Hepatocyte (in vitro differentiated cells): ENCODE measurements around the gene APBB2. TPM values are rescaled to one million over a fixed set of nuclear protein-coding genes. Genes with fewer than 3 reads are reported as not detected.

Source experiments
- DNase-seq: peaks from one replicate; pipeline ENCODE4 v3.0.0-alpha.2; 2016; ENCODE audit warnings: low spot score
- H2AFZ ChIP-seq: fragments of 200-600 bp; sonication (generic); 2 replicates; pipeline ENCODE4 v1.6.0; 2016; ENCODE audit warnings: antibody characterized with exemption, mild to moderate bottlenecking
- H3K27ac ChIP-seq: fragments of 200-600 bp; sonication (generic); 2 replicates; pipeline ENCODE4 v1.5.1; 2016; ENCODE audit warnings: mild to moderate bottlenecking
- H3K27me3 ChIP-seq: fragments of 200-600 bp; sonication (generic); 2 replicates; pipeline ENCODE4 v1.6.1; 2016
- H3K36me3 ChIP-seq: fragments of 200-600 bp; sonication (generic); replicated peaks from 2 replicates; pipeline ENCODE4 v1.5.1; 2016; ENCODE audit warnings: low read depth; ENCODE audit not compliant: insufficient read depth
- H3K4me1 ChIP-seq: fragments of 200-600 bp; sonication (generic); 2 replicates; pipeline ENCODE4 v1.5.1; 2016; ENCODE audit warnings: mild to moderate bottlenecking, moderate library complexity; ENCODE audit not compliant: insufficient read depth
- H3K4me2 ChIP-seq: fragments of 200-600 bp; sonication (generic); 2 replicates; pipeline ENCODE4 v1.6.0; 2016
- H3K4me3 ChIP-seq: fragments of 200-600 bp; sonication (generic); 2 replicates; pipeline ENCODE4 v1.5.1; 2016; ENCODE audit warnings: mild to moderate bottlenecking
- H3K79me2 ChIP-seq: fragments of 200-600 bp; sonication (generic); 2 replicates; pipeline ENCODE4 v1.6.0; 2017; ENCODE audit warnings: mild to moderate bottlenecking
- H3K9me2 ChIP-seq: fragments of 200-600 bp; sonication (generic); replicated peaks from 2 replicates; pipeline ENCODE4 v1.6.0; 2017; ENCODE audit warnings: mild to moderate bottlenecking; ENCODE audit not compliant: insufficient read depth
- H3K9me3 ChIP-seq: fragments of 200-600 bp; sonication (generic); 2 replicates; pipeline ENCODE4 v1.5.1; 2016; ENCODE audit warnings: low read depth, mild to moderate bottlenecking
- H4K20me1 ChIP-seq: fragments of 200-600 bp; sonication (generic); 2 replicates; pipeline ENCODE4 v1.6.0; 2016; ENCODE audit warnings: mild to moderate bottlenecking; ENCODE audit not compliant: insufficient read depth, poor library complexity, severe bottlenecking
- EZH2 ChIP-seq: fragments of 200-600 bp; sonication (generic); IDR thresholded peaks from 2 replicates; pipeline ENCODE4 v1.6.1; 2016; ENCODE audit warnings: antibody characterized with exemption, mild to moderate bottlenecking, borderline replicate concordance
- EZH2phosphoT487 ChIP-seq: fragments of 200-600 bp; sonication (generic); IDR thresholded peaks from one replicate; pipeline ENCODE4 v1.6.1; 2018; ENCODE audit warnings: antibody characterized with exemption, mild to moderate bottlenecking, low read depth, moderate library complexity; ENCODE audit not compliant: unreplicated experiment, severe bottlenecking
- WGBS: methylation state at CpG from one replicate; pipeline ENCODE4 v1.1.6; 2016; ENCODE audit warnings: low lambda C conversion rate; ENCODE audit errors: missing lambda C conversion rate; 5-methylcytosine and 5-hydroxymethylcytosine counted together
- polyA plus RNA-seq: library from polyadenylated mRNA; unstranded; fragments of >200 nt; fragmentation: Nextera tagmentation; extraction: Ambion mirVana; gene quantifications from 2 replicates; pipeline ENCODE4 v1.2.1, GENCODE V29; 2016
- total RNA-seq: library from RNA; depleted of rRNA; stranded (reverse); fragments of >200 nt; gene quantifications from 2 replicates; pipeline ENCODE4 v1.2.3, GENCODE V29; 2014
- TF ChIP-seq, protein P1 (sequence below): fragments of 200-600 bp; sonication (generic); IDR thresholded peaks from 2 replicates; pipeline ENCODE4 v1.5.1; 2016; ENCODE audit warnings: antibody characterized with exemption, mild to moderate bottlenecking; ENCODE audit not compliant: poor library complexity

Gene APBB2
- total and polyA plus RNA-seq, 2 experiments from 2014 or later: 23.4 to 47.5 TPM

DNA sequence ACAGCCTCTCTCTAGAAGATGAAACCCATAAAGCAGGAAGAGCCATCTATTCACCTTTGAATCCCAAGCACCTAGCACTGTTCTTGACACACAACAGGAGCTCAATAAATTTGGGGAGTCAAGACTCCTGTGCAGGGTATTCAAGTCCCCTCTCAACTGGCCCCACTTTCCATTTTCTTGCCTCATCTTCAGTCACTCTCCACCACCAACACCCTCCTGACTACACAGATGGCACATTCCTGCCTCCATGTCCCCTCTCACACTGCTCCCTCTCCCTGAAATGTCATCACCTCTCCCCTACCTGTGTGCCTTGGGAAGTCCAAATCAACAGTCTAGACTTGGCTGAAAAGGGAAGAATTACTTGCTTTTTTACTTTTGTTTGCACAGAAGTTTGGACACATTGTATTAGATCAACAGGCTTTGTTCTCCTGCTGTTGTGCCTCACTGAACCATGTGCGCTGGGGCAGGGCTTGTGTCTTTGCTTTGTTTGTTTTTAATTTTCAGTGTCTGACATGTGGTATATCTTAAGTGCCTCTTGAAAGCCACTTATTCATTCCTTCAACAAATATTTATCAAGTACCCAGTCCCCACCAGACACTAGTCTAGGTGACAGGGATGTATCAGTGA lies 85.1 kb downstream of the APBB2 start:
- no peaks in the 10 kb centered on the region for H3K27me3 ChIP-seq
- no peak overlapping the region for H3K4me3 ChIP-seq
- peaks cover 52% of the 10 kb centered on the region for H3K4me1 ChIP-seq
- peaks cover 60% of the 10 kb centered on the region for H3K79me2 ChIP-seq
- no peak overlapping the region for H3K27ac ChIP-seq
- TF ChIP-seq EZH2phosphoT487 (no peak), EZH2 (no peak)
- TF ChIP-seq, protein P1, sequence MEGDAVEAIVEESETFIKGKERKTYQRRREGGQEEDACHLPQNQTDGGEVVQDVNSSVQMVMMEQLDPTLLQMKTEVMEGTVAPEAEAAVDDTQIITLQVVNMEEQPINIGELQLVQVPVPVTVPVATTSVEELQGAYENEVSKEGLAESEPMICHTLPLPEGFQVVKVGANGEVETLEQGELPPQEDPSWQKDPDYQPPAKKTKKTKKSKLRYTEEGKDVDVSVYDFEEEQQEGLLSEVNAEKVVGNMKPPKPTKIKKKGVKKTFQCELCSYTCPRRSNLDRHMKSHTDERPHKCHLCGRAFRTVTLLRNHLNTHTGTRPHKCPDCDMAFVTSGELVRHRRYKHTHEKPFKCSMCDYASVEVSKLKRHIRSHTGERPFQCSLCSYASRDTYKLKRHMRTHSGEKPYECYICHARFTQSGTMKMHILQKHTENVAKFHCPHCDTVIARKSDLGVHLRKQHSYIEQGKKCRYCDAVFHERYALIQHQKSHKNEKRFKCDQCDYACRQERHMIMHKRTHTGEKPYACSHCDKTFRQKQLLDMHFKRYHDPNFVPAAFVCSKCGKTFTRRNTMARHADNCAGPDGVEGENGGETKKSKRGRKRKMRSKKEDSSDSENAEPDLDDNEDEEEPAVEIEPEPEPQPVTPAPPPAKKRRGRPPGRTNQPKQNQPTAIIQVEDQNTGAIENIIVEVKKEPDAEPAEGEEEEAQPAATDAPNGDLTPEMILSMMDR: no peak
- H2AFZ ChIP-seq: no peak overlapping the region
- DNase-seq: no peak
- H3K4me2 ChIP-seq: no peak overlapping the region
- H3K36me3 ChIP-seq: no peaks in the 10 kb centered on the region
- no peaks in the 10 kb centered on the region for H3K9me2 ChIP-seq
- 75% methylated on average over 1 of the region's 1 CpG for WGBS
- no peaks in the 10 kb centered on the region for H3K9me3 ChIP-seq
- no peaks in the 10 kb centered on the region for H4K20me1 ChIP-seq

DNA sequence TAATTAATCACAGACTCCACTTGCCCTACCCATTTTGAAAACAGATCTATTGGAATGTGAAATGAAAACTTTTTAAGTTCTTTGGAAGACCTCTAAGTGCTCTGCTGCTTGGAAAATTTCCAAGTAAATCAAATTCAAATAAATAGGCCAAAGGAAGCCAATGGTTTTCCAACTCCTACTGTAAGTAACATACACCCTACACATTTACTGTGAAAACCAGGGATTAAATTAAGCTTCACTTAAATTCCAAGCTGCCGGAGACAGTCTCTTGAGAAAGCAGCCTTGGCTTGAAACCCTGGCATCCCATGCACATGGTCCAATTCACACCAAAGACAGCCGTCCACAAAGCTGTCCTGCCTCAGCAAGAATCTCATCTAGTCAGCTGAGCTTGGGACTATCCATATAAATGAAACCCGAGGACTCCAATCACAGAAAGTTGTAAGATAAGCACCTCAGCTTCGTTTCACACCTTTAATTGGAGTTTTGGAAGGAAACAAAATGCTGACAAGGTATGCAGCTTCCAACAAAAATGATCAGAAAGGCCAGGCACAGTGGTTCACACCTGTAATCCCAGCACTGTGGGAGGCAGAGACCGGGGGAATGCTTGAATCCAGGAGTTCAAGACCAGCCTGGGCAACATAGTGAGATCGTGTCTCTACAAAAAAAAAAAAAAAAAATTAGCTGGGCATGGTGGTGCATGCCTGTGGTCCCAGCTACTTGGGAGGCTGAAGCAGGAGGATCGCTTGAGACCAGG lies 88.6 kb downstream of the APBB2 start:
- Histone ChIP-seq H3K4me1 (peaks cover 31% of the 10 kb centered on the region), H3K27ac (peak overlapping the region; percentile 79)
- TF ChIP-seq EZH2: no peak

DNA sequence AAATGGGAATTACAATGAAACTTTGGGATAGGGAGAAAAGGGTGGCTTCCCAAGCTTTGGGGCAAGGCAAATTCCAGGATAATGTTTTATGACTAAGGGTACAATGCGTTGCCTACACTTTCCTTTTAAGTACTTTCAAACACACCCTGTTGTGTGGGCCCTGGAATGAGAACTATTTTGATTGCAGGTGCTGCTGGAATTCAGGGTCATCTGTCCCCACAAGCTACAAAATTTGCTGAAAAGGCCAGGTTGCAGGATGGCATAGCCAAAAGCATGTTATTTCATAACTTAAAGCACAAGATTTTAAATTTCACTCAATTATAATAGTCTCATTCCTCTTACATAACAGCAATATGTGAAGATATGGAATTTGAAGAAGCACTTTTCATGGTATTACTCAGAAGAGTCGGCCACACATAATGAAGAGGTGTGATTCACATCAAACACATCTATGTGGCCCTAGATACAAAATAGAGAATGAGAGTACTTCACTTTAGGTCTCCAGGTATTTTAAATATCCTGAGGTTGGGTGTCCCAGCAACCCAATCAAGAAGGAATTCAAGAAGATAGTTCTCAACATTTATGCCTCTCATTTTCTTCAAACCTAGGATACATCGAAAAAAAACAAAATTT lies 89.3 kb downstream of the APBB2 start:
- TF ChIP-seq, protein P1: no peak
- Histone ChIP-seq H3K4me2 (peak overlapping the region; percentile 16), H3K27ac (peak overlapping the region; percentile 79), H3K27me3 (no peaks in the 10 kb centered on the region), H3K36me3 (no peaks in the 10 kb centered on the region), H3K9me2 (no peaks in the 10 kb centered on the region), H3K4me1 (peaks cover 34% of the 10 kb centered on the region), H2AFZ (no peak overlapping the region), H3K79me2 (peaks cover 71% of the 10 kb centered on the region), H3K9me3 (no peaks in the 10 kb centered on the region), H3K4me3 (no peak overlapping the region), H4K20me1 (no peaks in the 10 kb centered on the region)
- WGBS: 70% methylated on average over 3 of the region's 3 CpGs
- no peak for DNase-seq

More for the DNA sequence above, 88.6 kb downstream of the APBB2 start:
- Histone ChIP-seq H3K36me3 (no peaks in the 10 kb centered on the region), H2AFZ (no peak overlapping the region), H3K9me3 (no peaks in the 10 kb centered on the region), H3K4me2 (peak overlapping the region; percentile 27), H3K9me2 (no peaks in the 10 kb centered on the region), H3K4me3 (no peak overlapping the region), H3K27me3 (no peaks in the 10 kb centered on the region), H3K79me2 (peaks cover 74% of the 10 kb centered on the region), H4K20me1 (no peaks in the 10 kb centered on the region)
- WGBS: 80% methylated on average over 7 of the region's 7 CpGs
- DNase-seq: no peak

DNA sequence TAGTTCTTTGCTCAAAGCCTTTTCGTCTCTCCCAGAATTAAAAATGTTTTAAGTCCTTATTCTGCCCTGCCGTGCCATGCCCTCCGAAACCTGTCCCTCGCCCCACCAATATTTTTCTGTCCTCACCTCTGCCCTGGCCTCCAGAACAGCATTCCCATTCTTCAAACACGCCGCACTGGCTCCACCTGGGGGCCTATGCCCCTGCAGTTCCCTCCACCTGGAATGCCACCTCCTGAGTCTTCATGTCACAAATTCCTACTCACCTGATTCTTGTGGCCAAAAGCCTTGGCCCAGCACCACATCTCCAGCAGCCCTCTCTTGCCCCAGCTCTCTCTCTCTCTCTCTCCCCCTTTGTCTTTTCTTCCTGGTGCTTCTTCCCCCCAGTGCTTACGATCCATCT lies 91.6 kb downstream of the APBB2 start:
- 87% methylated on average over 7 of the region's 7 CpGs for WGBS
- Histone ChIP-seq H3K36me3 (no peaks in the 10 kb centered on the region), H3K9me2 (no peaks in the 10 kb centered on the region), H3K27ac (no peak overlapping the region), H3K79me2 (peaks cover 57% of the 10 kb centered on the region), H2AFZ (no peak overlapping the region), H3K4me3 (no peak overlapping the region), H3K4me1 (peaks cover 33% of the 10 kb centered on the region), H3K9me3 (no peaks in the 10 kb centered on the region), H4K20me1 (no peaks in the 10 kb centered on the region), H3K27me3 (no peaks in the 10 kb centered on the region), H3K4me2 (no peak overlapping the region)
- no peak for DNase-seq
- TF ChIP-seq, protein P1: no peak
- TF ChIP-seq EZH2 (no peak), EZH2phosphoT487 (no peak)
